OCI-LY7 (cell line): ENCODE data around the gene COL15A1. TPM values are rescaled to one million over a fixed set of nuclear protein-coding genes. Genes with fewer than 3 reads are reported as not detected.

Experiments
- BruUV-seq: library from RNA; stranded (reverse); fragments of 400-500 nt; replicated peaks from 2 replicates; lab custom pipeline; 2021; lab: Mats Ljungman, UMichigan
- CTCF ChIA-PET: fragments of 300-600 bp; sonication (Branson Sonifier 250); formaldehyde crosslinking; loops from one replicate; lab custom pipeline; 2022; ENCODE audit warnings: antibody characterized with exemption; ENCODE audit not compliant: unreplicated experiment; lab: Charles Lee
- POLR2A ChIA-PET: fragments of 300-600 bp; sonication (Branson Sonifier 250); formaldehyde crosslinking; loops from one replicate; lab custom pipeline; 2022; ENCODE audit warnings: antibody characterized with exemption; lab: Charles Lee
- DNase-seq: peaks from one replicate; pipeline ENCODE4 v3.0.0-alpha.2; 2015; ENCODE audit warnings: low spot score
- H2AFZ ChIP-seq: fragments of 200-600 bp; sonication (generic), shearing (Covaris generic); 2 replicates; pipeline ENCODE4 v1.6.1; 2014; ENCODE audit warnings: mild to moderate bottlenecking, antibody characterized with exemption, low read length, moderate library complexity
- H3K27ac ChIP-seq: fragments of 200-600 bp; sonication (generic); 2 replicates; pipeline ENCODE4 v1.5.1; 2014; ENCODE audit warnings: mixed run types, low read depth, mild to moderate bottlenecking, moderate library complexity, low read length, inconsistent platforms; ENCODE audit not compliant: poor library complexity, severe bottlenecking
- H3K36me3 ChIP-seq: fragments of 200-600 bp; sonication (generic); 2 replicates; pipeline ENCODE4 v1.6.1; 2014; ENCODE audit warnings: mild to moderate bottlenecking, antibody characterized with exemption, low read length, moderate library complexity, mixed read lengths; ENCODE audit not compliant: insufficient read depth
- H3K4me1 ChIP-seq: fragments of 200-600 bp; sonication (generic); 2 replicates; pipeline ENCODE4 v1.5.1; 2014; ENCODE audit warnings: mild to moderate bottlenecking, low read length; ENCODE audit not compliant: insufficient read depth, poor library complexity, severe bottlenecking
- H3K4me2 ChIP-seq: fragments of 200-600 bp; sonication (generic); 2 replicates; pipeline ENCODE4 v1.6.1; 2014; ENCODE audit warnings: mild to moderate bottlenecking, low read length
- H3K4me3 ChIP-seq: fragments of 200-600 bp; sonication (generic); 2 replicates; pipeline ENCODE4 v1.5.1; 2014; ENCODE audit warnings: mild to moderate bottlenecking, low read depth, low read length; ENCODE audit not compliant: poor library complexity, severe bottlenecking
- H3K79me2 ChIP-seq: fragments of 200-600 bp; sonication (generic); 2 replicates; pipeline ENCODE4 v1.6.1; 2016; ENCODE audit warnings: low read depth, mild to moderate bottlenecking, low read length, moderate library complexity, mixed read lengths; ENCODE audit not compliant: insufficient read depth
- H3K9me2 ChIP-seq: fragments of 200-600 bp; sonication (generic); 2 replicates; pipeline ENCODE4 v1.6.1; 2016; ENCODE audit warnings: mild to moderate bottlenecking, low read length, mixed read lengths; ENCODE audit not compliant: insufficient read depth
- H3K9me3 ChIP-seq: fragments of 200-600 bp; sonication (generic); 2 replicates; pipeline ENCODE4 v1.6.1; 2014; ENCODE audit warnings: mild to moderate bottlenecking, mixed run types, low read length, mixed read lengths
- H4K20me1 ChIP-seq: fragments of 200-600 bp; sonication (generic); 2 replicates; pipeline ENCODE4 v1.6.1; 2014; ENCODE audit warnings: mild to moderate bottlenecking, antibody characterized with exemption, low read length, moderate library complexity, mixed read lengths; ENCODE audit not compliant: insufficient read depth
- EZH2phosphoT487 ChIP-seq: fragments of 200-600 bp; sonication (generic); IDR thresholded peaks from 2 replicates; pipeline ENCODE4 v1.6.1; 2018; ENCODE audit warnings: low read depth, borderline replicate concordance, mild to moderate bottlenecking, mixed run types, antibody characterized with exemption, low read length, moderate library complexity, mixed read lengths
- intact Hi-C: fragments of 100-400 bp; cut with micrococcal nuclease; formaldehyde crosslinking; loops from one replicate; pipeline ENCODE4 v1.10.0; 2022; ENCODE audit not compliant: unreplicated experiment
- total RNA-seq, 2 experiments: library from RNA; depleted of rRNA in 1 of 2; stranded (reverse); fragments of >200 nt in 1 of 2; shearing (Covaris generic) in 1 of 2; gene quantifications; 2 replicates each; pipeline ENCODE4 v1.2.3, GENCODE V29; 2014 to 2022
- TF ChIP-seq, protein P1 (sequence below): fragments of 200-600 bp; sonication (generic); conservative IDR thresholded peaks from 2 replicates; pipeline ENCODE4 v1.5.1; 2014; ENCODE audit warnings: mild to moderate bottlenecking, antibody characterized with exemption, low read length, moderate library complexity, mixed read lengths

COL15A1 gene
- total RNA-seq, 2 experiments from 2014 or later, result not detected

DNA sequence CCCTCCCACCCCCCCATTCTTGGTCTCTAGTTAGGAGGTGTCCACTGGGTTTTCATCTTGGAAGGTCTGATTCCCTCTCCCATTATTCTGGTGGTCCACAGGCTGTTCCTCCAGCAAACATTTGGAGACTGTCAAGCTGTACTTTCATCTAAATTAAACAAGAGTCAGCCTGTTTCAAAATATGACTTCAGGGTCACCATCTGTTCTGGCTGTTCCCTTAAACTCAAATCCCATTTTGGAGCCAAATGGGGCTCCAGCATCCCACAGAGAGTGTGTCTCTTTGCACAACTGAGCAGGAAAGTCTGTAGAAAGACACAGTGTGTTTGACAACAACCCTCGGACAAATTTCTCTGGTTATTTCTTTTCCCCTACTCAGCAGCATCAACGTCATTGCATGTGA is 20.5 kb downstream of the COL15A1 start:
- Histone ChIP-seq H3K9me3 (no peaks in the 10 kb centered on the region), H3K36me3 (no peaks in the 10 kb centered on the region), H3K9me2 (no peaks in the 10 kb centered on the region), H4K20me1 (no peaks in the 10 kb centered on the region), H3K79me2 (no peaks in the 10 kb centered on the region), H3K4me3 (no peak overlapping the region), H3K27ac (no peak overlapping the region), H3K4me1 (no peaks in the 10 kb centered on the region), H3K4me2 (no peak overlapping the region), H2AFZ (no peak overlapping the region)
- TF ChIP-seq EZH2phosphoT487, result no peak
- TF ChIP-seq, protein P1, sequence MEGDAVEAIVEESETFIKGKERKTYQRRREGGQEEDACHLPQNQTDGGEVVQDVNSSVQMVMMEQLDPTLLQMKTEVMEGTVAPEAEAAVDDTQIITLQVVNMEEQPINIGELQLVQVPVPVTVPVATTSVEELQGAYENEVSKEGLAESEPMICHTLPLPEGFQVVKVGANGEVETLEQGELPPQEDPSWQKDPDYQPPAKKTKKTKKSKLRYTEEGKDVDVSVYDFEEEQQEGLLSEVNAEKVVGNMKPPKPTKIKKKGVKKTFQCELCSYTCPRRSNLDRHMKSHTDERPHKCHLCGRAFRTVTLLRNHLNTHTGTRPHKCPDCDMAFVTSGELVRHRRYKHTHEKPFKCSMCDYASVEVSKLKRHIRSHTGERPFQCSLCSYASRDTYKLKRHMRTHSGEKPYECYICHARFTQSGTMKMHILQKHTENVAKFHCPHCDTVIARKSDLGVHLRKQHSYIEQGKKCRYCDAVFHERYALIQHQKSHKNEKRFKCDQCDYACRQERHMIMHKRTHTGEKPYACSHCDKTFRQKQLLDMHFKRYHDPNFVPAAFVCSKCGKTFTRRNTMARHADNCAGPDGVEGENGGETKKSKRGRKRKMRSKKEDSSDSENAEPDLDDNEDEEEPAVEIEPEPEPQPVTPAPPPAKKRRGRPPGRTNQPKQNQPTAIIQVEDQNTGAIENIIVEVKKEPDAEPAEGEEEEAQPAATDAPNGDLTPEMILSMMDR, result no peak
- intact Hi-C loops, result no loop called here
- DNase-seq, result no peak
- BruUV-seq, result no TSS peak
- ChIA-PET POLR2A (no interaction called here), CTCF (no interaction called here)

GRCh38 chr9:98964911-98965336 is 21.2 kb downstream of the COL15A1 start:
- intact Hi-C loops, result no loop called here
- no peak overlapping the region for H3K27ac ChIP-seq
- H4K20me1 ChIP-seq, result no peaks in the 10 kb centered on the region
- CTCF ChIA-PET, result no interaction called here
- POLR2A ChIA-PET, result no interaction called here
- no peaks in the 10 kb centered on the region for H3K4me1 ChIP-seq
- H3K9me3 ChIP-seq, result no peaks in the 10 kb centered on the region
- no peaks in the 10 kb centered on the region for H3K79me2 ChIP-seq
- no peak overlapping the region for H3K4me2 ChIP-seq
- no peaks in the 10 kb centered on the region for H3K9me2 ChIP-seq
- no peak overlapping the region for H2AFZ ChIP-seq
- H3K4me3 ChIP-seq, result no peak overlapping the region
- DNase-seq, result no peak
- H3K36me3 ChIP-seq, result no peaks in the 10 kb centered on the region
- no TSS peak for BruUV-seq
- TF ChIP-seq, protein P1, result no peak
- no peak for TF ChIP-seq EZH2phosphoT487

GRCh38 chr9:98966676-98967075 is 23.0 kb downstream of the COL15A1 start:
- intact Hi-C loops, result no loop called here
- POLR2A ChIA-PET, result interaction anchor here (1.2 kb wide), 1 partner anchor 10 kb away, joined by 3 read pairs; no protein-coding TSS in a partner anchor
- Histone ChIP-seq H2AFZ (no peak overlapping the region), H4K20me1 (no peaks in the 10 kb centered on the region), H3K9me2 (no peaks in the 10 kb centered on the region), H3K4me1 (no peaks in the 10 kb centered on the region), H3K4me2 (no peak overlapping the region), H3K36me3 (no peaks in the 10 kb centered on the region), H3K79me2 (no peaks in the 10 kb centered on the region), H3K27ac (no peak overlapping the region), H3K9me3 (no peaks in the 10 kb centered on the region), H3K4me3 (no peak overlapping the region)
- CTCF ChIA-PET, result no interaction called here
- no peak for TF ChIP-seq EZH2phosphoT487
- TF ChIP-seq, protein P1, result no peak
- DNase-seq, result no peak
- no TSS peak for BruUV-seq
